Common myeloid progenitor, CD34-positive (primary cell): Measurements from ENCODE around the gene EMID1.

Experiments
- CTCF ChIA-PET: fragments of 350-600 bp; sonication (Branson Sonifier 250); formaldehyde crosslinking; loops from one replicate; lab custom pipeline; 2021; ENCODE audit warnings: antibody characterized with exemption; lab: Charles Lee
- POLR2A ChIA-PET: fragments of 350-600 bp; sonication (Branson Sonifier 250); formaldehyde crosslinking; loops from one replicate; lab custom pipeline; 2021; ENCODE audit warnings: antibody characterized with exemption; lab: Charles Lee
- DNase-seq, 3 donors: peaks; one replicate each; pipeline versions ENCODE4 v3.0.0 to v3.0.0-alpha.2; 2013
- H3K27ac ChIP-seq, 2 experiments: 1 replicate in 1 of 2; 2 replicates in 1 of 2; pipeline ENCODE4 v1.7.0; 2013; ENCODE audit warnings: inconsistent platforms in 2 of 2, low read length in 2 of 2, mild to moderate bottlenecking in 2 of 2, low read depth in 1 of 2, moderate library complexity in 1 of 2; ENCODE audit not compliant: severe bottlenecking in 2 of 2, insufficient read depth in 1 of 2, poor library complexity in 1 of 2
- H3K27me3 ChIP-seq, 5 experiments: replicated peaks in 2 of 5; 1 replicate in 3 of 5; 2 replicates in 2 of 5; pipeline versions ENCODE4 v1.6.1 to v1.7.0; 2013; ENCODE audit warnings: low read length in 4 of 5, mild to moderate bottlenecking in 2 of 5, moderate library complexity in 2 of 5, inconsistent platforms in 1 of 5; ENCODE audit not compliant: insufficient read depth in 5 of 5, control insufficient read depth in 4 of 5
- H3K36me3 ChIP-seq, 4 experiments: 1 replicate in 2 of 4; 2 replicates in 2 of 4; pipeline versions ENCODE4 v1.6.1 to v1.7.0; 2013; ENCODE audit warnings: low read length in 3 of 4, control low read depth in 1 of 4, mild to moderate bottlenecking in 1 of 4; ENCODE audit not compliant: control insufficient read depth in 4 of 4, insufficient read depth in 4 of 4
- H3K4me1 ChIP-seq, 4 experiments: 1 replicate in 3 of 4; 2 replicates in 1 of 4; pipeline versions ENCODE4 v1.6.1 to v1.7.1; 2013; ENCODE audit warnings: low read length in 3 of 4, mild to moderate bottlenecking in 3 of 4, control low read depth in 1 of 4, inconsistent platforms in 1 of 4, moderate library complexity in 1 of 4; ENCODE audit not compliant: control insufficient read depth in 4 of 4, insufficient read depth in 4 of 4; ENCODE audit errors: control extremely low read depth in 1 of 4
- H3K4me3 ChIP-seq, 7 experiments: 1 replicate in 4 of 7; 2 replicates in 3 of 7; pipeline versions ENCODE4 v1.5.1 to v1.7.0; 2013; ENCODE audit warnings: mild to moderate bottlenecking in 7 of 7, low read length in 6 of 7, moderate library complexity in 6 of 7, inconsistent platforms in 2 of 7, low read depth in 2 of 7, control low read depth in 1 of 7; ENCODE audit not compliant: insufficient read depth in 4 of 7, control insufficient read depth in 1 of 7; ENCODE audit errors: extremely low read depth in 1 of 7
- H3K9me3 ChIP-seq, 5 experiments: 1 replicate in 4 of 5; 2 replicates in 1 of 5; pipeline versions ENCODE4 v1.6.1 to v1.7.1; 2013; ENCODE audit warnings: low read length in 4 of 5, mild to moderate bottlenecking in 2 of 5, inconsistent platforms in 1 of 5, low read depth in 1 of 5, moderate library complexity in 1 of 5; ENCODE audit not compliant: control insufficient read depth in 4 of 5, insufficient read depth in 2 of 5; ENCODE audit errors: control extremely low read depth in 1 of 5
- WGBS: methylation state at CpG from one replicate; pipeline ENCODE4 v1.1.5; 2013; ENCODE audit not compliant: insufficient coverage; 5-methylcytosine and 5-hydroxymethylcytosine counted together

The EMID1 gene

DNA sequence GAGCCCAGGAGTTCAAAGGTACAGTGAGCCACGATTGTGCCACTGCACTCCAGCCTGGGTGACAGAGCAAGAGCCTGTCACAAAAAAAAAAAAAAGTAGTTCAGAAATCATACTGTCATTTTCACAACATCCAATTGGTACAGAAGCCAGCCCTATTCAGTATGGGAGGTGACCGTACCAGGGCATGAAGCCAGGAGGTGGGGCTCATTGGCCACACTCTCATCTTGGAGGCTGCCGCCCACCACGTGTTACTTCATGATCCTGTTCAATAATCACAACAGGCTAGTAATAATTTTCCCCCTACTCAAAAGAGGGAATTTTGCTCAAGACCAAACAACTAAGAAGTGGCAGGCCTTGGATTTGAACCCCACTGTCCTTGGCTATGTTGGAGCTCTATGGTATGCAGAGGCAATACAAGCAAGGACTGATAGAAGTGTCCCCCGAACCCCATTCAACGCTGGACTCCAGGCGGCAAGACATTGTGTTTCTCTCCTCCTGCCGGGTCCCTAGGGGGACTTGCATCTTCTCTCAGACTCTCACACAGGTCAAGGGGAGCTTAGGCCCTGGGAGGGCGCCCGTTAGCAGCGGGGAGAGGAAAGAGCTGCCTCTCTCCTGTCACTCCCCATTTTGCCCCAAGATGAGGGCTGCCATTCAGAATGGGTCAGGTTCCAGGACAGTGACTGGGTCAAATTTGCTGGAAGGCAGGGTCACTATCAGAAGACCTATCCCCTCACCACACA lies 40.2 kb upstream of the EMID1 start:
- WGBS, result 95% methylated on average over 6 of the region's 11 CpGs
- ChIA-PET POLR2A (no interaction called here), CTCF (interaction anchor here (0.8 to 5.3 kb wide), 7 partner anchors 8 to 80 kb away, joined by 3 to 23 read pairs (median 4); partner anchors contain the start of gene EMID1)
- peaks cover 4 to 34% (median 28%) of the 10 kb centered on the region in 4 experiments for H3K4me1 ChIP-seq
- DNase-seq, result no peak
- H3K9me3 ChIP-seq, result no peaks in the 10 kb centered on the region
- H3K27ac ChIP-seq, result no peak overlapping the region
- no peaks in the 10 kb centered on the region for H3K36me3 ChIP-seq
- H3K27me3 ChIP-seq, result no peaks in the 10 kb centered on the region
- H3K4me3 ChIP-seq, result no peak overlapping the region

- ChIA-PET POLR2A (no interaction called here), CTCF (interaction anchor here (0.8 to 5.3 kb wide), 8 partner anchors 7 to 80 kb away, joined by 3 to 23 read pairs (median 4); no protein-coding TSS in a partner anchor)
- Histone ChIP-seq H3K4me3 (no peak overlapping the region), H3K9me3 (no peaks in the 10 kb centered on the region), H3K27me3 (no peaks in the 10 kb centered on the region), H3K4me1 (peaks cover 4 to 34% (median 28%) of the 10 kb centered on the region in 4 experiments), H3K27ac (no peak overlapping the region), H3K36me3 (no peaks in the 10 kb centered on the region)
- DNase-seq, result peak in 1 of 3 donors; percentile 12
- WGBS, result 100% methylated on average over 4 of the region's 6 CpGs
These were observed 39.5 kb upstream of the EMID1 start for GRCh38 chr22:29166180-29166579.

DNA sequence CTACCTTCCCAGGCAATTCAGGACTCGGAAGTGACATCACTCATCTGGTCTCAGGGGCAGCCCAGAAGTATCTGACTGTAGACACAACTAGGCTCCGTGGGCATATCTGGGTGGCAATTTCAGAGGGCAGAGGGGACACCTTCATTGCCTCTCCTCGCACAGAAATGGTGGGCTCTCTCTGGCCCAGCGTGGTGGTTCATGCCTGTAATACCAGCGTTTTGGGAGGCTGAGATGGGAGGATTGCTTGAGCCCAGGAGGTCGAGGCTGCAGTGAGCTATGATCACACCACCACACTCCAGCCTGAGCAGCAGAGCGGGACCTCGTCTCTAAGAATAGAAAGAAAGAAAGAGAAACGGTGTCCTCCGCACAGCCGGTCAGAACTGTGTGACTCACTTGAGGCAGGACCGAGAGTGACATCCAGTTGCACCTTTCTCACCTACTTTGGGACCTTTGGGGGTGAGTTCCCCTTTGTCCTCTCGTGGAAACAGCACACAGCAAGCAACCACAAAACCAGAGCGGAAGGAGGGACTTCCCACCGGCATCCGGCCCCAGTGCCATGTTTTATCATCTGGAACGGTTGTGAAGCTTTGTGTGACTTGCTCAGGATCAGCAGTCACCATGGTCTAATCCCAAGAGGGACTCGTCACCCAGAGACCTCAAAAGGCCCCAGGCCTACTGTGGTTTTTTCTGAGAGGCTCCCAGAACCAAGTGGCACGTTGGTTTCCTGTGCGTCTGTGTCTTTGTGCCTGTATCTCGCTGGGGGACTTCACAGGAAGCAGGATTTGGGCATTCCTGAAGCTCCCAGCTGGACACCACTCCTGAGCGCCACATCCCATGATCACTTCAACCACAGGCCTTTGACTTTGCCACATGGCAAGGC lies 38.4 kb upstream of the EMID1 start:
- no peaks in the 10 kb centered on the region for H3K36me3 ChIP-seq
- H3K27me3 ChIP-seq, result no peaks in the 10 kb centered on the region
- 25% methylated on average over 10 of the region's 22 CpGs for WGBS
- no peaks in the 10 kb centered on the region for H3K9me3 ChIP-seq
- ChIA-PET POLR2A (interaction anchor here (1.0 to 1.8 kb wide), 2 partner anchors 35 to 41 kb away, joined by 3 to 11 read pairs; no protein-coding TSS in a partner anchor), CTCF (interaction anchor here (0.8 to 5.3 kb wide), 6 partner anchors 14 to 78 kb away, joined by 3 to 23 read pairs (median 6); no protein-coding TSS in a partner anchor)
- peaks cover 4 to 34% (median 28%) of the 10 kb centered on the region in 4 experiments for H3K4me1 ChIP-seq
- H3K27ac ChIP-seq, result peak overlapping the region in 1 of 2 experiments; percentile 6
- DNase-seq, result peak; percentile 94 to 99 (median 98)
- H3K4me3 ChIP-seq, result peak overlapping the region in 3 of 7 experiments; percentile 6 to 39 (median 22)

DNA sequence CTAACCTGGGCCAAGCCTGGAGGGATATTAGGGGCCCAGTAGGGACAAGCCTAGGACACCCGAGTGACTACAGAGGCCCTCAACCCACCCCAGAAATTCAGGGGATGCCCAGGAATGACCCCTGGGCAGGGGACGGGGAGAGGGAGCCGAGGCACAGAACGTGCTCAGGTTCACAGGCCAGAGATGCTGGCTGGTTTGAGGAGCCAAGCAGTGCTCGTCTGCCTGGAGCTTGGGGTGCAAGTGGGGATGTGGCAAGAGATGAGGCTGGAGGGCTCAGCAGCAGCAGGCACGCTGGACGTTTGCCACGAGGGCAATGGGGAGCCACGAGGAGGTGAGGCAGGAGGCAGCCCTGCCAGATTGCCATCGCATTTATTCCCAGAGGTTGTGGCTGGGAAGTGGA lies 34.0 kb upstream of the EMID1 start:
- DNase-seq, result no peak
- Histone ChIP-seq H3K9me3 (peaks cover 6 to 20% (median 8%) of the 10 kb centered on the region in 5 experiments), H3K4me1 (peaks cover 2 to 24% (median 19%) of the 10 kb centered on the region in 4 experiments), H3K36me3 (no peaks in the 10 kb centered on the region), H3K4me3 (no peak overlapping the region), H3K27ac (no peak overlapping the region), H3K27me3 (no peaks in the 10 kb centered on the region)
- ChIA-PET CTCF (interaction anchor here (1.1 kb wide), 1 partner anchor 18 kb away, joined by 3 read pairs; no protein-coding TSS in a partner anchor), POLR2A (no interaction called here)
- WGBS, result 95% methylated on average over 6 of the region's 10 CpGs

GRCh38 chr22:29172216-29172615 lies 33.5 kb upstream of the EMID1 start:
- WGBS, result 100% methylated on average over 4 of the region's 6 CpGs
- Histone ChIP-seq H3K9me3 (peaks cover 6 to 20% (median 8%) of the 10 kb centered on the region in 5 experiments), H3K27ac (no peak overlapping the region), H3K4me3 (no peak overlapping the region), H3K36me3 (no peaks in the 10 kb centered on the region), H3K27me3 (no peaks in the 10 kb centered on the region), H3K4me1 (peaks cover 0 to 19% (median 14%) of the 10 kb centered on the region in 4 experiments)
- POLR2A ChIA-PET, result no interaction called here
- no peak for DNase-seq
- CTCF ChIA-PET, result interaction anchor here (1.1 kb wide), 1 partner anchor 18 kb away, joined by 3 read pairs; no protein-coding TSS in a partner anchor

- H3K27me3 ChIP-seq, result no peaks in the 10 kb centered on the region
- CTCF ChIA-PET, result interaction anchor here (1.7 kb wide), 1 partner anchor 15 kb away, joined by 5 read pairs; no protein-coding TSS in a partner anchor
- no peak overlapping the region for H3K4me3 ChIP-seq
- peaks cover 8 to 21% (median 9%) of the 10 kb centered on the region in 5 experiments for H3K9me3 ChIP-seq
- no peak overlapping the region for H3K27ac ChIP-seq
- POLR2A ChIA-PET, result no interaction called here
- WGBS, result 100% methylated on average over 1 of the region's 1 CpG
- no peaks in the 10 kb centered on the region for H3K4me1 ChIP-seq
- peaks cover 0 to 8% (median 2%) of the 10 kb centered on the region in 4 experiments for H3K36me3 ChIP-seq
- DNase-seq, result no peak
These were observed 30.3 kb upstream of the EMID1 start for GRCh38 chr22:29175312-29175835.
